IPS-NIHi7 (cell line): Measurements from ENCODE around the gene CD200R1L.
"Not testable (repeated sequence)": the region's sequence is repeated elsewhere in the genome, so short reads cannot be mapped to it uniquely, and the experiment has no call there.

Experiments
- DNase-seq: peaks from one replicate; pipeline ENCODE4 v3.0.0; 2012; ENCODE audit warnings: mixed read lengths; ENCODE audit errors: extremely low spot score

CD200R1L gene

GRCh38 chr3:112846764-112847163 lies at the start of gene CD200R1L:
Gene CD200R1L (minus strand): TSS chr3:112846864. CDS start chr3:112829367, 17,497 bp downstream.
- no peak for DNase-seq

DNA sequence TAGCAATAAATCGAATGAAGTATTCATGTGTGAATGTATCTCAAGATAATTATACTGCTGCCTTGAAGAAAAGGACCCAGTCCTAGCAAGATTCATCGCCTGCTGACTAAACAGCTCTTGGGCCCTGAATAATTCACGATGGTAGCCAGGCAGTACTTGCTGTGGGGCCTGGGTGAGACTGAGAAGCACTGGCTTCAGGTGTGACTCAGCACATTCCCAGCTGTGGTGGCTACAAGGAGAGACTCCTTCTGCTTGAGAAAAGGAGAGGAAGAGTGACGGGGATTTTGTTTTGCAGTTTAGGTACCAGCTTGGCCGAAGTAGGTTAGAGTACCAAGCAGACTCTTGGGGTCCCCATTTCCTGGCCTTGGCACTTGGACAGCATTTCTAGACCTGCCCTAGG lies 47.6 kb upstream of the CD200R1L start:
- peak; percentile 33 for DNase-seq

DNA sequence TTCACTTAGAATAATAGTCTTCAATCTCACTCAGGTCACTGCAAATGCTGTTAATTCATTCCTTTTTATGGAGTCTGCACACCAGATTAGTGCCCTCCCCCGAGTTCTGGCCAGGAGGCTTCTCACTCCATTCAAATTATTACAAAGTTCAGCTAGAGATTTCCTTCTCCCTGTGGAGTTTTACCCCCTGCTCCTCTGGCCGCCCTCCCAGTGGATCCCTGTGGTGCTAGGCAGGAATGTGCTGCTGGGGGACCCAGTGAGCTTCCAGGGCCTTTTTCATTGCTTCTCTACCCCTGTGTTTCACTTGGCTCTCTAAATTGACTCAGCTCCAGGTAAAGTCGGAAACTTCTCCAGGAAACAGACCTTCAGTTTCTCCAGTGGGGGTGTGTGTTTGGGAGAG lies 42.7 kb upstream of the CD200R1L start:
- DNase-seq: no peak

DNA sequence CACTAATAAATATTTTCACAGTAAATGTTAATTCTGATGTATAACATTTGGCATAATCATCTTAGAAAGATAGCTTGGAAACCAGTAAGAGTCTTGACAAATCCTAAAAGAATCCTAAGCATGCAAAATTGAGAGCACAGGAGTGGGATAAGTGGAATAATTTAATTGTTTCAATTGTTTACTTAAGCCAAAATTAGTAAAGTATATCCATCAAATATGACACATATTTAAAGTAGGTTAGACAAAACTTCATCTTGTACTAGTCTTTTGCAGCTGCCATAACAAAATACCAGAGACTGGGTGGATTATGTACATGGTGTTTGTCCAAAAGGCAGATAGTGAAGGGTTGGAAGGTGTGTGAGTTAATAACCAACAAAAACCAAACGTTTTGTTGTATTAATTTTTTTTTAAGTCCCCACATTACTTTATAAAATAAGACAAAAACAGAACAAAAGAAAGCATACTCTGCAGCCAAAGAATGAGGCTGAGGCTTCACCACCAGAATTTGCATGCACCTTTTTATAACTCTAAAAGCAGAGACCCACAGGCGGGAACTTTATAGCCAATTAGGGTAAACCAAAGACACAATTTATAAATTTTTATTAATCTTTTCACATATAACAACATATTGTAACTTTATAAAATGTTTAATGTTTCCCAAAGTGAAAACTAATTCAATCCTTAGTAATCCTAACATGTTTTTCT lies 41.9 kb upstream of the CD200R1L start:
- DNase-seq: no peak

DNA sequence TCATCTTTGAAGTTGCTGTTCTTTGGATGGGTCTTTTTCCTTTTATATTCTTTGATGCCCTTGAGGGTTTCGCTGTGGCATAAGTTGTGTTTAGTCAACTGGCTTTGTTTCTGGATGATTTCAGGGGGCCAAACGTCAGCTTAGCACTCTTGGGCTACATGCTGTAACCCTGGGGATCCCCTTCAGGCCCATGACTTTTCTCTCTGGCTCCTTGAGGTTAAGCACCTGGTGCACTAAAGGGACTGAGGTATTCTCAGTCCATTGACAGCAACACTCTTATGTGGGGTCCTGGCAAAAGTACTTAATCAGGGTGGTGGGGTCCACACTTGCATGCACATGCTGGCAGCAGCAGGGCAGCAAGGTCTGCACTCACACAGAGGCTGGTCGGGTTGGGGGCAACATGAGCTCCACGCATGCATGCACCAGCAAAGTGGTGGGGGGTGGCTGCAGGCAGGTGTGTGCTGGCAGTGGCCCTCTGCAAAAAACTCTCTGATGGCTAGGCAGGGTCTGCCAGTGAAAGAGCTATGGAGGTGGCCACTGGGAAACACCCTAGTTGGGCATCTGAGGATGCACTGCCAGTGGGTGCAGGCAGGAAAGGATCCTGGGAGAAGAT lies 38.1 kb upstream of the CD200R1L start:
- no peak for DNase-seq

DNA sequence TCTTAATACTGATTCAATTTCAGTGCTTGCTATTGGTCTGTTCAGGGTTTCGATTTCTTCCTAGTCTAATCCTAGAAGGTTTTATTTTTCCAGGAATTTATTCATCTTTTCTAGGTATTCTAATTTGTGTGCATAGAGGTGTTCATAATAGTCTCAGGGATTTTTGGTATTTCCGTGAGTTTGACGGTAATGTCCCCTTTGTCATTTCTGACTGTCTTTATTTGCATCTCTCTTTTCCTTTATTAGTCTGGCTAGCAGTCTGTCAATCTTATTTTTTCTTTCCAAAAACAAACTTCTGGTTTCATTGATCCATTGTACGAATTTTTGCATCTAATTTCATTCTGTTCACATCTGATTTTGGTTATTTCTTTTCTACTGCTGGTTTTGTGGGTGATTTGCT lies 35.2 kb upstream of the CD200R1L start:
- no peak for DNase-seq

DNA sequence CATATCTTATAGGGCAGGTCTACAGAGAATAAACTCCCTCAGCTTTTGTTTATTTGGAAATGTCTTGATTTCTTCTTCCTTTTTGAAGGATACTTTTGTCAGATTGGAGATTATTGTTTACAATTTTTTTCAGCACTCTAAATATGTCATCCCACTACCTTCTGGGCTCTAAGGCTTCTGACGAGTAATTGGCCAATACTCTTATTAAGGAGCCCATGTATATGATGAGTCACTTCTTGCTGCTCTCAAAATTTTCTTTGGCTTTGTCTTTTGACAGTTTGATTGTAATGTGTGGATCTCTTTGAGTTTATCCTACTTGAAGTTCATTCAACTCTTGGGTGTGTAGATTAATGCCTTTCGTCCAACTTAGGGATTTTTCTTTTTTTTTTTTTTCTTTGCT lies 28.9 kb upstream of the CD200R1L start:
- no peak for DNase-seq

- DNase-seq: no peak
These were observed 28.1 kb upstream of the CD200R1L start for GRCh38 chr3:112874725-112875124.

GRCh38 chr3:112873632-112874031 lies 27.0 kb upstream of the CD200R1L start:
- no peak for DNase-seq

DNA sequence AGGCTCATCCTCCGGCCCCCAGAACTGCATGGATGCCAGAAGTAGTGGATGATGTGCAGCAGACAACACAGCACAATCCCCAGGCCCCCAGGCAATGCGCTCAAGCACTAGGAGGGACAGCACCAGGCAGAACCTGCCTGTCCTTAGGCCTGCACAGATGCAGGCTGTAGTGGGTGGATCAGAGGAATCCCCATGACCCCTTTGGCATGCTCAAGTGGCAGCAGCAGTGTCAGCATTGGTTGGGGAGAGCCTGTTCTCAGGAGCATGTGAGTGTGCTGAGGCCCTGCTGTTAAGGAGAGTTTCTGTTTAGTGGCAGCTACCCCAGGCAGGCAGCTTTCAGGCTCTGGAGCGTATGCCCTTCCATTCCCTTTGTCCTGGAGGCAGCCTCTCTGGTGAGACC lies 25.1 kb upstream of the CD200R1L start:
- DNase-seq: no peak

- DNase-seq: no peak
These were observed 19.1 kb upstream of the CD200R1L start for GRCh38 chr3:112865757-112866156.

DNA sequence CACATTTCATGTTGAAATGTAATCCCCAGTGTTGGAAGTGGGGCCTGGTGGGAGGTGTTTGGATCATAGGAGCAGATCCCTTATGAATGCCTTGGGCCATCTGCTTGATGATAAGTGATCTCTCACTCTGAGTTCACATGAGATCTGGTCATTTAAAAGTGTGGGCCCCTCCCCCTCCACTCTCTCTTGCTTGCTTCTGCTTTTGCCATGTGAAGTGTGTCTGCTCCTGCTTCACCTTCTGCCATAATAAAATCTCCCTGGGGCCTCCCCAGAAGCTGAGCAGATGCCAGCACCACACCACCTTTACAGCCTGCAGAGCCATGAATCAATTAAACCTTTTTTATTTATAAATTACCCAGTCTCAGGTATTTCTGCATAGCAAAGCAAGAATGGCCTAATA lies 14.2 kb upstream of the CD200R1L start:
- no peak for DNase-seq

GRCh38 chr3:112858410-112859069 lies 11.9 kb upstream of the CD200R1L start:
- no peak for DNase-seq

GRCh38 chr3:112857526-112857925 lies 10.9 kb upstream of the CD200R1L start:
- no peak for DNase-seq

- no peak for DNase-seq
These were observed 9.9 kb upstream of the CD200R1L start for GRCh38 chr3:112856537-112856936.

- no peak for DNase-seq
These were observed 9.2 kb upstream of the CD200R1L start for GRCh38 chr3:112855883-112856282.

DNA sequence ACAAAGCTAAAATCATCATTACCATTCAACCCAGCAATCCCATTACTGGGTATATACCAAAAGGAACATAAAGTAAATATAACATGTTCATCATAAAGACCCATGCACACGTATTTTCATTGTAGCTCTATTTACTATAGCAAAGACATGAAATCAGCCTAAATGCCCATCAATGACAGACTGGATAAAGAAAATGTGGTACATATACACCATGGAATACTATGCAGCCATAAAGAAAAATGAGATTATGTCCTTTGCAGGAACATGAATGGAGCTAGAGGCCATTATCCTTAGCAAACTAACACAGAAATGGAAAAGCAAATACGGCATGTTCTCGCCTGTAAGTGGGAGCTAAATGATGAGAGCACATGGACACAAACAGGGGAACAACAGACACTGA lies 8.4 kb upstream of the CD200R1L start:
- not testable (repeated sequence) for DNase-seq

DNA sequence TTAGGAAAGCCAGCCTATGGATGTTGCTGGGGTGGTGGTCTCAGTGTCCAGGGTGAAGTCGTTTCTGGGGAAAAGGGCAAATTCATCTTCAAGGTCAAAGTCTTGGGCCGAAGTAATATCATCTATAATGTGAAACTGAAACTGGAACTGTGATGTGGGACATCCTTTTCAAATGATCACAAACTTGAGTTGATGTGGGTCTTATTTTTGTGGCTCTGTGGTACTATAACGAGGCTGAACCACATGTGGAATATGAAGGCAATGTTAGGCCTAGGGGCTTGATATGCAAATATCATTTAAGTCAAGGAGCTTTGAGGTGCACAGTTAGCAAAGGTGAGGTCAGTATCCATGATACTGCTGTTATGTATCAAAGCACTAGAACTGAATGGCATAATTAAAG lies 1.5 kb upstream of the CD200R1L start:
- DNase-seq: no peak

DNA sequence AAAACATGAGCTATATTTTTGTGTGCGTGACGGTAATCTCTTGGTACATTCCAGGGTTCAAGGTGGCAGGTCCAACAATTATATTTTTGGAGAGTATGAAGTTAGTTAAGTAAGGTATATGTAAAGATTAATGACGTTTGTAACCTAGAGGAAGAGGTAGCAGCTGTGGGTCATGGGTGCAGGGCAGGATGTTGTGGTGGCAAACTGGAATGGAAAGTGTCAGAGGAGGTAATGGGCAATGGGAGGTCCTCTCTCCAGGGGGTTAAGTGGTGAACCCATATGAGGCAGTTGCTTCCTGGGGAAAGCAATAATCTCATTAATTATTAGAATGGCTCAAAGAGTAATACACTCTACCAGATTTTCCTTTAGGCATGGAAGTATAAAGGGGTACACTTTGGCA lies 1.0 kb upstream of the CD200R1L start:
- DNase-seq: no peak

GRCh38 chr3:112845772-112846171 lies 892 bp downstream of the CD200R1L start:
- no peak for DNase-seq

GRCh38 chr3:112829046-112829445 lies 17.6 kb downstream of the CD200R1L start:
- no peak for DNase-seq

GRCh38 chr3:112822064-112823055 lies 24.3 kb downstream of the CD200R1L start:
- no peak for DNase-seq
